Kasumi-1 (cell line): Measurements from ENCODE around the gene ADAMTS17.

ENCODE experiments used
- DNase-seq, 2 experiments: peaks; one replicate each; lab custom pipeline; 2025; lab: John Stamatoyannopoulos, UW

The ADAMTS17 gene

DNA sequence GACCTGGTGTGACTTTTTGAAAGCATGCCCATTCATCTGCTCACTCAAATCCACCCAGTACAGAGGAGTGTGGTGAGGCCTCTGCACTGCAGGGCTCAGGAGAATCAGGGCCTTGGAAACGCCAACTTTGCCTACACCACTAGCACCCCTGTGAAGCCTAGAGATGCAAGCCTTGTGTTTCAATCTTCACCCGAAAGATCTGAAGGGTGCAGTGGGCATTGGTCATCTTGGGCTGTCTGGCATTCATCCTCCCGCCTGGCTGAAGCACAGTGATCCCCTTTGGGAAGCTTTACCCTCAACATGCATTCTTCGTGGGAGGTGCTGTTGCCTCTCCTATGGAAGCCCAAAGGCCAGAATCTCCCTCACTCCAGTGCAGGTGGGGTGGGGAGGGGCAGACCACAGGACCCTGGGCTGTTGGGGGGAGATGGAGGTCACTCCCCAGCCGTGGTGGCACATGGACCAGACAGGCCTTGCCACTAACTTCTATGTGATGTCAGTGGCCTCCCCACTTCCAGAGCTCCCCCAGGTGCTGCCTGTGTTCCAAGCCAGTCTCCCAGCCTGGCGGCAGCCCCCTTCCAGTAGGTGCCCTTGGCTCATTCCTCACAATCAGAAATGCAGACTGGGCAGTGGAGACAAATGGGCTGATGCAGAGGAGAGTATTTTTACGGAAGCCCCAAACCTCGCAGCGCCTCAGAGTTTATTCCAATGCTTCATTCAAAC is 92.5 kb downstream of the ADAMTS17 start:
- DNase-seq, result no peak

DNA sequence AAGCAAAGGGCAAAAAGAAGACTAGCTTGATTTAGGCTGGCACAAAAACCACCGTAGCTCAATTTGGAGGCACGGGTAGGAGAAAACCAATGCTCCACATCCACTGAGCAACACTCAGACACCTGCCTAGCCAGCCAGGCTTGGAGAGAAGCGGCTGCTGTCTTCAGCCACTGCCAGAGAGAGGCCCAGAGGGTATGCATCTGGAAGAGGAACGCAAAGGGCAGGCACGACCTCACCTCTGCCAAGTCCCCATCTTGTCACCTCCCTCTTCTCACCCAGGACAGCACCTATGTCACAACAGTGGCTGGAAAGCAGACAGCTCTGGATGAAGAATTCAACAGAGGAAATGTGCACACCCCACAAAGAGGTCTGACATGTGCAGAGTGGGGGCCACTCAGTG is 93.5 kb downstream of the ADAMTS17 start:
- DNase-seq, result no peak

DNA sequence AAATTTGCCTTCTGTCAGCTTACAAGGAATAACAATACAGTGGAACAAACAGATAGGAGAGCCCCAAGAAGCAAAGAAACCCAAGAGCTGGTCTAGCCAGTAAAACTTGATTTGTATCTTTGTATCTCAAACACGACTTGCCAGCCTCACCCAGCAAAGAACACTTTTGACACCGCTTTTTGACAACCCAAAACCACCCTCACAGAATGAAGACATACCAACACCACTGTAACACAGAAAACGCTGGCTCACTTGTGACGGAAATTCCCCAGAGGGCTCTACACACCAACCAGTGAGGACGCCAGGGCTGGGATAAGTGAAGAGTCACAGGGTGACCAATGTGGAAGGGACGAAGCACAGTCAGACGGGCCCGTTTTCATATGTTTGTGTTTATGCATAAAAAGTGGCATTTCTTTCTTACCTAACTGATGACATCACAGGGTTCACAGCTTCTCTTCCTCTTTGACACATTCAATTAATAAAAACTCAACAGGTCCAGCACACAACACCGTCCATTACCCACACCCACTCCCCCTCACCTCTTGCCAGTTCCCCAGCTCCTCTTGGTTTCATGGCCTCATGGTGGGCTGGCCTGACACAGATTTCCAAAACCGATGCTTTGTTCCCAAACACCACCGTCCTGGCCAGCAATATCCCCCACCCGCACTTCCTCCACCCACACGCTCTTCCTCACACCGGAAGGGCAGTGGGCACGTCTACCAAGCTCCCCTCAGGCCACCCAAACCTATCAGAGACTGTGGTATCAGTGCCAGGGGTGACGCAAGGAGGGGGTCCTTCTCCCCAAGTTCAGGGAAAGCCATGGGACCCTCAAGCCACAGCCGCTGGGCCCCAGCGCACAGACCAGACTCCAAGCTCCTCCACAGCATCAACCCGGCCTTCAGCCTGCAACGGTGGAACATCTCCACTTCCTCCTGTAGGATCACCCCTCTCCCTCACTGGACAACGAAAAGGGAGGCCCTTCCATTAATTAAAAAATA is 94.2 kb downstream of the ADAMTS17 start:
- DNase-seq, result no peak

DNA sequence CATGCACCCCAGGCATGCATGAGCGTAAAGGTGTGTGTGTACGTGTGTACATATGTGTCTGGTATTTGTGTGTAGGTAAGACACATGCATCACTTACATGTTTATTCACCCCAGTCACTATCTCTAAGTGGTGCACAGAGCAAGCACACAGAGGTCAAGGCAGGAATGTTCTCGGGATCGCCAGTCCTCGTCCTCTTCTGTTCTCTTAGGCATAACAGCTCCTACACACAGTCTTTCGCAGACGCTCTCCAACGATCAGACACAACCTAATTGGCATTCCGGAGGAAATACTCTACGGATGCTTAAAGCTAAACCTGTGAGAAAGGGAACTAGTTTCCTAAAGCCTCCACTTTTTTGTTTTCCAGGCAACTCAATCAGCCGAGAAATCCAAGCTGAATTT is 95.9 kb downstream of the ADAMTS17 start:
- DNase-seq, result no peak

DNA sequence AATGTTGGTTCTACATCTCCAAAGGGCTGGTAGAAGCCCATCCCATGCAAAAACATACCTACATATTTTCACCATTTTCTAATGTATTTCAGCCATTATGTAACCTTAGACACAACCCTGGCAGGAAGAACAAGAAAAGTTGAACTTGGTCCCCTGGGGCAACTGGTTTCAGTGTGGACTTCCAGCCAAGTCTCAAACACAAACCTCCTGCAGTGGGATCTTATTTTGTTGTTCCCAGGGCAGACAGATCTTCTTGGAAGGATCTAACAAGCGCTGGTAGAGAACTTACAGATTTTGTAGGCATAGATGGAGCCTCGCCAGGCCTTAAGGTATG is 96.3 kb downstream of the ADAMTS17 start:
- no peak for DNase-seq

DNA sequence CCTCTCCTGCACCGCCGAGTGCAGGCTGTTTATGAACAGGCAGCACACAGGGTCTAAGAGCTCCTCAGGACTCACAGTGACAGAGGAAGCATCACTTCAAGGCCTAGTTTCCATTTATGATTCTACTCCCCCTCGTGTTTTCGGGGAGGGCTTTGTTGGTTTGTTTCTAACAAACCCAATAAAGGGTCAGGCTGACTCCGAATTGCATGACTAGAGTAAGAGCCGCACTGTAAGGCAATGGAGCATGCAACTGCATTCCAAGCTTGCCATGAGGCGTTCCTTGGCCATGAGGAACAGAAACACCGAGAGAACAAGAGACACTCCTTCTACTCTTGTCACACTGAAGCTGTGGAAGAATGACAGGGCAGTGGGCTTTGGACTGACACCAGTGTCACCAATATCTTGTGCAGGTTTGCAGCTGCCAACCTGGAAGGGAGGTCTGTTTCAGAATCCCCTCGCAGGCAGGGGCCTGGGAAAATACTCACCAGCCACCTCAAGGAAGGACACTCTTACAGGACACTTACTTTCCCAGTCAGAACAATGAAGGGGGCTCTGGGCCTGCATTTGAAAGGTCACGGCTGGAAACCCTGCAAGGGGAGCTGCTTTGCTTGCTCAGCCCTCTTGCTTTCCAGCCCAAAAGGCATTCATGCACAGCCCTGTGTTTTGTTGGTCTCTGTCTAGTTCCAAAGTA is 96.8 kb downstream of the ADAMTS17 start:
- DNase-seq, result no peak

DNA sequence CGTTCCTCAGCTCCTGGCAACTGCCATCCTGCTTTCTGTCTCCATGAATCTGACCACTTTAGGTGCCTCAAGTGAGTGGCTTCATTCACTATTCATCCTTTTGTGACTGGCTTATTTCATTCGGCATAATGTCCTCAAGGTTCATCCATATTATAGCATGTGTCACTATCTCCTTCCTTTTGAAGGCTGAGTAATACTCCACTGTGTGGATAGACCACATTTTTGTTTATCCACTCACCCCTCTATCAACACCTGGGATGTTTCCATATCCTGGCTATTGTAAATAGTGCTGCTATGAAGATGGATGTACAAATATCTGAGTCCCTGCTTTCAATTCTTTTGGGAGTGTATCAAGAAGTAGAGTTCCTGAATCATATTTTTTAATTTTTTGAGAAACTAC is 98.8 kb downstream of the ADAMTS17 start:
- no peak for DNase-seq

DNA sequence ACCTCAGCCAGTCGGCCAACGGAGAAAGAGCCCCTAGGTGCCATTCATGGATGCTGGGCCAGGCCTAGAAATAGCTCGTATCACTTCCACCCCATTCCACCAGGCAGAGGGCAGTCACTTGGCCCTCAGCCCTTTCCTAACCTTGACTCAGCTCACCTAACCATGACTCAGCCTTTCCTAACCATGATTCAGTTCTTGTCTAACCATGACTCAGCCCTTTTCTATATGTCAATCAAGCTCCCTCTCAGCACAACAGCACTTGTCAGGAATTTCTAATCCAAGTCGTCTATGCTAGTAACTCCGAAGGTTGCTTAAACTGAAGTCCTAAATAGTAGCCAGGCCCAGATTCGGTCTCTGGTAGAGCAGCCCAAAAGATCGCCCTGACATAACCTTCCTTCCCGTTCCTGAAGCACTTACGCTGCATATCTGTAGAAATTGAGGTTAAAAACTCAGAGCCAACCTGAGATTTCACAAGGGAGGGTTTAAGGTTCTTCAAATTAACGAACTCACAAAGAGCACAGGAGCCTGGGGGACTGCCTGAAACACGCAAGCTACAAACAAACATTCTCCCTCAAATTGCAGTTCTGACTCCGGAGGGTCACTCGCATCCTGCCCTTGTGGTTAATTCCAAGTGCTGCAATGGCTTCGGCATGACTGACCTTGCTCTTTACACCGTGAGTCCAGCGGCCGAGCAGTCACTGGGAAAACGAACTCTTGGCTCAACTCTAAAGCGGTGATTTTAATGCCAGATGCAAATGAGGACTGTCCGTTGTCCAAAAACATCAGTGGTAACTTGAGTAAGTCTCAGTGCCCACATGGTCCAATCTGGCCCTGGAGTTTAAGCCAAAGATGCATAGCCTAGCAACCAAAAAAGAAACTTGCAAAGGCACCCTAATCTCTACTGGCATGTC is 99.9 kb downstream of the ADAMTS17 start:
- no peak for DNase-seq

DNA sequence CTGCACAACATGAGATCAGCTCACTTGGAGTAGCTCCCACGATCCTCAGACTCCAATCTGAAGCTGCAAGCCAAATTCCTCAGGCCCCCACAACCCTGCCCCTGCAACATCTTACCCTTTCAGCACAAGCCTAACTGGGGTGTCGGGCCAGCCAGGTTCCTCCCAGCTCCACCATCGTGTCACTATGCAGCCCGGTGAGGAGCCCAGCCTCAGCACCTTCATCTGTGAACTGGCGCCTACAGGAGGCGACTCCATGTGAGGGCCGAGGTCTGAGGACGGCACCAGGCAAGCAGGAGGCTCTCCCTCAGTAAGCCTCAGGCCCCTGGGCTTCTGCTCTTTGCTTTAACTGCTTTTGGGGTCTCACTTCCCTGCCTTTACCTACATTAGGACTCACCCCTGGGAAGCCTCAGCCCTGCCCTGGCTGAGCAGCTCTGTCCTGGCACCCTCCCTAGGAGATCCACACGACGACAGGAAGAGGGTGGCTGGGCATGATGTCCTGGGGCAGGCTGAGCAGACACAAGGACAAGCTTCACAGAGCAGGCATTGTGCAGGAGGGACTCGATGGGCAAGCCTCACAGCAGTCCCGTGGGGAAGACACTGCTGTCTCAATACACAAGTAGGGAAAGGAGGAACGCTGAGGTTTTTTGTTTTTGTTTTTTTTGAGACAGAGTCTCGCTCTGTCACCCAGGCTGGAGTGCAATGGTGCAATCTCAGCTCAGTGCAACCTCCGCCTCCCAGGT is 104.6 kb downstream of the ADAMTS17 start:
- no peak for DNase-seq

DNA sequence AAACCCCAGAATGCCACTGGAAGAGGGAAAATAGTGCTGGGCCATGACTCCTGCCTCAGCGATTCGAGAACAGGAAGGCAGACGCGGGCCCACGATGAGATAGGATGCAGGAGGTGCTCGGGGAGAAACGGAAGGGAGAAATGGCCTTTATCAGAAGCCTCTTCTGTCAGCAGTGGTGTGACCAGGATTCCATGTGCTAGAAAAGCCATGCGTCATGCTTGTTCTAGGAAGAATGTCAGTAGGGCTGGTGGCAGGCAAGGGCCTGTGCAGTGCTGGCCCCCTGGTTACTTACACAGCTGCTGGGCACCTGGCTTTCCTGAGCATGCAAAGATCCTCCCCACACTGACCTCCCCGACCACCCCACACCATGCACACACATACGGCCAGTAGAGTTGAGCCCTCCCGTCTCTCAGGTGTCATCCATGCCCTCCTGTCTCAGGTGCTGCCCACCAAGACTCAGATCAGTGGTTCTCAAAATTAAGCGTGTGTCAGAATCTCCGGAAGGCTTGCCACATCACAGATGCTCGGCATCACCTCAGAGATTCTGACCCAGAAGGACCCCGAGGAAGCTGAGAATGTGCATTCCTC is 106.7 kb downstream of the ADAMTS17 start:
- no peak for DNase-seq

DNA sequence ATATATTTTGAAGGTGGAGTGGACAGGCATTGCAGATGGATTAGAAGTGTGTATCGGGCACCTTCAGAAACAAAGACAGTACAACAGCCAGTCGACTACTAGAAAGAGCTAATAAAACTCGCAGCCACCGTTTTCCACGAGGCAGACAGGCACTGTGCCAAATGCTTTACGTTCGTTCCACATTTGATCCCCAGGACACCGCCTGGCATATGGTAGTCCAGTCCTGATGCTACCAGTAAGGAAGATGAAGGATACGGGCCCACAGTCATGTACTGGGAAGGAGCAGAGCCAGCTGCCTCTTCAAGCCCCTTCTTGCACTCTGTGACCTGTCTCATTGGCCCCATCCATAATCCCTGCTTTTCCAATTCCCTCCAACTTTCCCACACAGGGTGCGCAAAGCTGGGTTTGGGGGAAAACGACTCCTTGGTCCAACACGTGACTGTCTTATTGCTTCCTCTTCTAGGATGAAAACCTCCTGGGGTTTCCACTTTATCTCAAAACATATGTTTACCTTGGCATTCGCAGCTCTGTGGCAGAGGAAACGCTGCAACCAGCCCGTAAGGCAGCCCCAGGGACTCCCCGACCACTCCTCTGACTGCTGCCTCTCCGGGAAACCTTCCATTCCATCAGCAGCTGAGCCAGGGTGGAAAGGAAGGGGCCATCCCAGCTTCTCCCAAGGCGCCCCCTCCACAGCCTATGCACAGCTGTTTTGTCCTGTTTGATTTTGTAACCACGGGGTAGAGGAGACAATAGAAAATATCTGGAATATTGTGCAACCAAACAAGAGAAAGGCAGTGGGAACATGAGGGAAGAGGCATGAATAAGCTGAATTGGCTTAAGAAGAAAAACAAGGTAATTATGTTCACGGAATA is 107.4 kb downstream of the ADAMTS17 start:
- no peak for DNase-seq

DNA sequence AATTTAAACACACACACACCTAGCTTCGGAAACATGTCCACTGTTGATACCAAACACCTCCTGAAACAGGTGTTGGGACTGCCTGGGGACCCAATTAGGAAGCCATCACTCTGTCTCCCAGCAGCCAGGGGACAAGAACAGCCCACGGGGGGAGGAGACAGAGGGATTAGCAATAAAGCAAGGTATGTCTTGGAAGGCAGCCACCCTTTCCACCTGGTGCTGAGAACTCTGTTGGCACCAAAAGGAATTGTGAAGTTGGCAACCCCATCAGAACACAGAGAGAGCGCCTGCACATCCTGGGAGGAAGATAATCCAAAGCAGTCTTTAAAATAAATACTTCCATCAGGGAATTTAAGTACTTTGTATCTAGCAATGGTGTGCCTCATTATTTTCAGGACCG is 111.0 kb downstream of the ADAMTS17 start:
- no peak for DNase-seq

DNA sequence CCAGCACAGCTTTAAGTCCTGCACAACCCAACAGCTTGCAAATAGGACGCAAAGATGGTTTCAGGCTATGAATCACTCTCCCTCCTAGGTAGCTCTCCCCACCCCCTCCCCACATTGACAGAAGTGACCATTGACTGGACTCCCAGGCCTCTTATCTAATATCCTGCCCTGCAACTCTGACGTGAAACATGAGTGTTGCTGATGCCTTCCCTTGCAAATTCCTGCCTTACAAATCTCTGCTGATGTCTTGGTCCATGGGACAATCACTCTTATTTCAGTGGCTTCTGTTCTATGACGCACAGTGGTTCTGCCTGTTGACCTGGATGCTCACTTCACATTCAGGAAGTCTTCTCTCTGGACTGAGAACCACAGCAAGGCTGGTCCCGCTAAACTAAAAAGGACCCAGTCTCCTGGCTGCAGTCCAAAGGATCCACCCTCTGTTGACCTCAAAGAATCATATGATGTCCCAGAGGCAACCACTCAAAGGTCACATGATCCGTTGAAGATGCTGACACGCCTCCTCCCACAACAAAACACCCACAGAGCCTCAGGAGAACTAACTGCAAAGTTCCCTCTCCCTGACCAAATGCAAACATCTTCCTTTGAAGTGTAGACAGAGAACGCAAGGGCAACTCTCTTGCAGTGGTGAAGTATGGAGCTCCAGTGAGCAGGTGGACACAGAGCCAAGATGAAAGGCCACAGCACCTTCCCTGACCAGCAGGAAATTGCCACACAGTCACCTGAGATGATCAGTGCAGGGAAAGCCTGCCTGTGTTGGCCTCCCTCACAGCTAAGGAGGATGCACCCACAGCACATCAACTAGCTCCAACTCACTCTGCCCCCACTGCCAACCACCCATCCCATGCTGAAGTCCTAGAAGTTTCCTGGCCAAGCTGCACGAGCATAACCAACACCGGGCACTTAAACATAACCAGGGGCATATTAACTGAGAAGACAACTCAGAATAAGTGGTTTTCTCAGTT is 112.3 kb downstream of the ADAMTS17 start:
- no peak for DNase-seq

DNA sequence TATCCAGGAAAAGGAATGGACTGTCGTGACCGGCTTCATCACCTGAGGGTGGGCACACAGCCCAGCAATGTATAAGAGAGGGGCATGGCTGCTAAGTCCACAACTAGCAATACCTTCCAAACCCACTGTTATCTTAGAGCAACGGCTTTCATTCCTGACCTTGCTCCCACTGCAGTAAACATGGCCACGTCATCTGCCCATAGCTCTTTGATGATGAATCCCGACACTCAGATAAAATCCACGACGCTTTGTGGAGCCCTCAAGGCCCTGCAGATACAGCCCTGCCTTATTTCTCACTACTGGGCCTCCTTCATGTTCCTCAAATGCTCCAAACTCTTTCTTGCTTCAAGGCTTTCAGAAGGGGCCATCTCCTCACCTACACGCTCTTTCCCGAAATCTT is 114.0 kb downstream of the ADAMTS17 start:
- DNase-seq, result no peak

DNA sequence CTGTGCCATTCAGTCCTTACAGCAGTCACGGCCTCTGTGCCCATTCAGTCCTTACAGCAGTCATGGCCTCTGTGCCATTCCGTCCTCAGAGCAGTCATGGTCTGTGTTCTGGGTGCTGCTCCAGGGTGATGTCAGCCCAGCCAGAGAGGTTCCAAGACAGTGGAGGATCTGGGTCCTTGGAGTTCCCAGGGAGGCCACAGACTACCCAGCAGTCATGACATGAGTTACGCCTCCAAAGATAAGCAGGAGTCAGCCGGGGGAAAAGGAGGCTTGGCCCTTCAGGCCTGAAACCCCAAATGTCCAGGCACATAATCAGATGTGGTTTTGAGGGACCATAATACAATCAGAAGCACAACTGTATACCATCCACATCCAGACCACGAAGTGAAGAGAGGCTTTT is 115.7 kb downstream of the ADAMTS17 start:
- DNase-seq, result no peak

DNA sequence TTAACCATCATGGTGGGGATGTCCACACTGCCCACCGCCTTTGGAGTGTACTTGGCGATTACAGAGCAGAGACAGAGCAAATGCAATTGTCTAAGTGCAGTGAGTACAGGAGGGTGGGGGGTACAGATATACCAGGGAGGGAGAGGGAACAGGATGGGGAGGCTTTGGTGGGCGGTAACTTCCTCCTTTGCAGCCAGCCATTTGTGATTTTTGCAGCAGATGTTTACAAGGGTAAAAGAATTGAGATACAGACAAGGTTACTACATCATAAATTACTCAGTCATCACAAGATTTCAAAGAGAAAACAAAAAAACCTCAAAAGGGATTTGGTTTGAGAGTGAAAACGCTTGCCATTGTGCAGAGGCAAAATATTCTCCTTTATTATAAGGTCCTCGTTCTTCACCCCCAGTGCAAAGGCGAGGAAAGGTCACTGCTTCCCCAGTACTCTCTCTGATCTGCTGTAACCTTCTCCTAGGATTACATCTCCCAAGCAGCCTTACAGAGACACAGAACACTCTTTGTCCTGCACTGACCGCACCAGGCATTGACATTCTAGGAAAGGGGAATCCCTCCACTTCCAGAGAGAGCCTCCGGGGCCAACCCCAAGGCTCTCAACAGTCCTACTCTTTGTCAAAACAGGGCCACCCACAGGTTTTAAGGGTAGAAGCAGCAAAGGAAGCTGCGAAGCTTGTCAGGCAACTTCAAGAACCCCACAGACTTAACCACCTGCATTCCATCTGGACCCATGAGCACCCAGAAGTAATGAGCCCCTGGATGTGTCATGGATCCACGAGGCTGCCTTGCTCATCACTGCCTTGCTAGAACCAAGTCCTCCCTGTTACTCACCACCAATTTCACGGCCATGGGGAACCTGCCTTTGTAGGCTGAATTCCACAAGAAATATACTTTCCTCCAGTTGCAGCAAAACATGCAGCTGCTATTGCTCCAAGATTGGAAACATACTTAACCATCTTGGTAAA is 117.3 kb downstream of the ADAMTS17 start:
- DNase-seq, result no peak

DNA sequence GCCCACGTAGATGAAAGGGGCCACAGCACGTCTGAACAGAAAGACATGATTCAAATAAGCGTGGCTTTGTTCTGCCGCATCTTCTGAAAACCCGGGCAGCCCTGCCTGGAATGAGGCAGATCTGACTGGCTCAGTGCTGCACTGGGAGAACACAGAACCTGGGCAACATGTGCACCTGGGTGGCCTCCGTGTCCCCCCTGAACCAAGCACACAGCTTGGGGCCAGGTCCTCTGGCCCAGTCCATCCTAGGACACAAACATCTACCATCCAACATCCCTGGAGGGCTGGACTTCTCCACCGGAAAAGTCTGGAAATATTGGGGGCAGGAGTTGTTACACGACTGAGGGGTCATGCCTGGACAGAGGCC is 119.4 kb downstream of the ADAMTS17 start:
- DNase-seq, result no peak
